Duodenal mucosa (tissue), 2 donors: Measurements from ENCODE around the gene MAPK14.

Source experiments
- H3K27ac ChIP-seq: one replicate; pipeline ENCODE4 v1.7.0; 2013; ENCODE audit warnings: low read depth, low read length
- H3K27me3 ChIP-seq, 2 donors: one replicate each; pipeline ENCODE4 v1.7.0; 2013; ENCODE audit warnings: low read length in 2 of 2, control low read depth in 1 of 2; ENCODE audit not compliant: insufficient read depth in 2 of 2, control insufficient read depth in 1 of 2
- H3K36me3 ChIP-seq, 2 donors: one replicate each; pipeline ENCODE4 v1.7.0; 2013; ENCODE audit warnings: low read length in 2 of 2, control low read depth in 1 of 2; ENCODE audit not compliant: insufficient read depth in 2 of 2, control insufficient read depth in 1 of 2
- H3K4me1 ChIP-seq, 2 donors: one replicate each; pipeline ENCODE4 v1.7.0; 2013; ENCODE audit warnings: low read length in 2 of 2, control low read depth in 1 of 2; ENCODE audit not compliant: insufficient read depth in 2 of 2, control insufficient read depth in 1 of 2
- H3K4me3 ChIP-seq, 2 donors: one replicate each; pipeline ENCODE4 v1.7.0; 2013; ENCODE audit warnings: low read length in 2 of 2, low read depth in 1 of 2
- H3K9ac ChIP-seq, 2 donors: one replicate each; pipeline ENCODE4 v1.7.0; 2013; ENCODE audit warnings: low read length in 2 of 2, low read depth in 1 of 2
- H3K9me3 ChIP-seq, 2 donors: one replicate each; pipeline ENCODE4 v1.7.0; 2013; ENCODE audit warnings: low read length in 2 of 2, control low read depth in 1 of 2; ENCODE audit not compliant: control insufficient read depth in 1 of 2

Gene MAPK14

GRCh38 chr6:36066817-36067216 is 39.2 kb downstream of the MAPK14 start:
- Histone ChIP-seq H3K9ac (no peak overlapping the region), H3K27me3 (no peaks in the 10 kb centered on the region), H3K9me3 (no peaks in the 10 kb centered on the region), H3K27ac (no peak overlapping the region), H3K4me1 (peaks cover 41 to 57% of the 10 kb centered on the region in 2 donors), H3K36me3 (peaks cover 0 to 4% of the 10 kb centered on the region in 2 donors), H3K4me3 (no peak overlapping the region)

GRCh38 chr6:36067374-36068011 is 39.9 kb downstream of the MAPK14 start:
- Histone ChIP-seq H3K9ac (no peak overlapping the region), H3K4me1 (peaks cover 41 to 57% of the 10 kb centered on the region in 2 donors), H3K9me3 (no peaks in the 10 kb centered on the region), H3K36me3 (peaks cover 0 to 4% of the 10 kb centered on the region in 2 donors), H3K27ac (no peak overlapping the region), H3K4me3 (no peak overlapping the region), H3K27me3 (no peaks in the 10 kb centered on the region)

- peaks cover 41 to 57% of the 10 kb centered on the region in 2 donors for H3K4me1 ChIP-seq
- no peak overlapping the region for H3K27ac ChIP-seq
- no peak overlapping the region for H3K9ac ChIP-seq
- H3K9me3 ChIP-seq: no peaks in the 10 kb centered on the region
- H3K4me3 ChIP-seq: no peak overlapping the region
- no peaks in the 10 kb centered on the region for H3K27me3 ChIP-seq
- no peaks in the 10 kb centered on the region for H3K36me3 ChIP-seq
Observed at GRCh38 chr6:36068012-36068392, 40.4 kb downstream of the MAPK14 start.

GRCh38 chr6:36068586-36068985 is 41.0 kb downstream of the MAPK14 start:
- Histone ChIP-seq H3K9ac (no peak overlapping the region), H3K36me3 (peaks cover 0 to 1% of the 10 kb centered on the region in 2 donors), H3K4me3 (no peak overlapping the region), H3K9me3 (no peaks in the 10 kb centered on the region), H3K27ac (no peak overlapping the region), H3K4me1 (peaks cover 41 to 57% of the 10 kb centered on the region in 2 donors), H3K27me3 (no peaks in the 10 kb centered on the region)

- peaks cover 0 to 4% of the 10 kb centered on the region in 2 donors for H3K36me3 ChIP-seq
- peaks cover 37 to 54% of the 10 kb centered on the region in 2 donors for H3K4me1 ChIP-seq
- H3K27ac ChIP-seq: no peak overlapping the region
- no peak overlapping the region for H3K4me3 ChIP-seq
- no peaks in the 10 kb centered on the region for H3K9me3 ChIP-seq
- no peak overlapping the region for H3K9ac ChIP-seq
- no peaks in the 10 kb centered on the region for H3K27me3 ChIP-seq
Observed at GRCh38 chr6:36069573-36069972, 42.0 kb downstream of the MAPK14 start.

- Histone ChIP-seq H3K27ac (no peak overlapping the region), H3K9ac (no peak overlapping the region), H3K4me1 (peaks cover 32 to 47% of the 10 kb centered on the region in 2 donors), H3K36me3 (peaks cover 0 to 4% of the 10 kb centered on the region in 2 donors), H3K9me3 (no peaks in the 10 kb centered on the region), H3K4me3 (no peak overlapping the region), H3K27me3 (no peaks in the 10 kb centered on the region)
Observed at GRCh38 chr6:36070252-36070651, 42.6 kb downstream of the MAPK14 start.

GRCh38 chr6:36071281-36071680 is 43.7 kb downstream of the MAPK14 start:
- Histone ChIP-seq H3K4me3 (no peak overlapping the region), H3K36me3 (peaks cover 0 to 4% of the 10 kb centered on the region in 2 donors), H3K27me3 (no peaks in the 10 kb centered on the region), H3K4me1 (peaks cover 23 to 37% of the 10 kb centered on the region in 2 donors), H3K27ac (no peak overlapping the region), H3K9me3 (no peaks in the 10 kb centered on the region), H3K9ac (no peak overlapping the region)

- H3K36me3 ChIP-seq: peaks cover 2 to 4% of the 10 kb centered on the region in 2 donors
- H3K27ac ChIP-seq: no peak overlapping the region
- peaks cover 18 to 32% of the 10 kb centered on the region in 2 donors for H3K4me1 ChIP-seq
- no peak overlapping the region for H3K9ac ChIP-seq
- H3K27me3 ChIP-seq: no peaks in the 10 kb centered on the region
- H3K4me3 ChIP-seq: no peak overlapping the region
- no peaks in the 10 kb centered on the region for H3K9me3 ChIP-seq
Observed at GRCh38 chr6:36071714-36072113, 44.1 kb downstream of the MAPK14 start.

- Histone ChIP-seq H3K9ac (no peak overlapping the region), H3K4me1 (peaks cover 12 to 23% of the 10 kb centered on the region in 2 donors), H3K9me3 (no peaks in the 10 kb centered on the region), H3K4me3 (no peak overlapping the region), H3K36me3 (peaks cover 4 to 10% of the 10 kb centered on the region in 2 donors), H3K27ac (no peak overlapping the region), H3K27me3 (no peaks in the 10 kb centered on the region)
Observed at GRCh38 chr6:36072681-36073080, 45.1 kb downstream of the MAPK14 start.

GRCh38 chr6:36073587-36073986 is 46.0 kb downstream of the MAPK14 start:
- Histone ChIP-seq H3K4me1 (peaks cover 6 to 14% of the 10 kb centered on the region in 2 donors), H3K9me3 (no peaks in the 10 kb centered on the region), H3K36me3 (peaks cover 4 to 14% of the 10 kb centered on the region in 2 donors), H3K27ac (no peak overlapping the region), H3K27me3 (no peaks in the 10 kb centered on the region), H3K9ac (no peak overlapping the region), H3K4me3 (no peak overlapping the region)
